Endothelial cell of umbilical vein (primary cell): ENCODE measurements around the gene SLC12A8. TPM values are rescaled to one million over a fixed set of nuclear protein-coding genes. Genes with fewer than 3 reads are reported as not detected.

Source experiments
- BruUV-seq: library from RNA; stranded (reverse); fragments of 400-500 nt; replicated peaks from 2 replicates; lab custom pipeline; 2021; lab: Mats Ljungman, UMichigan
- CTCF ChIA-PET: fragments of 300-600, 350-600 bp; sonication (Branson Sonifier 250); formaldehyde crosslinking; loops from one replicate; lab custom pipeline; 2021; ENCODE audit warnings: antibody characterized with exemption, inconsistent platforms; lab: Charles Lee
- POLR2A ChIA-PET: fragments of 300-600, 350-600 bp; sonication (Branson Sonifier 250); formaldehyde crosslinking; loops from one replicate; lab custom pipeline; 2021; ENCODE audit warnings: antibody characterized with exemption, inconsistent platforms; lab: Charles Lee
- DNase-seq: peaks from one replicate; pipeline ENCODE4 v3.0.0-alpha.2; 2011; ENCODE audit warnings: low read depth, low spot score
- FAIRE-seq: peaks from 2 replicates; lab custom pipeline; 2011; peaks lifted over from hg19 to GRCh38; lab: Jason Lieb, UNC
- H2AFZ ChIP-seq: 2 replicates; pipeline ENCODE4 v1.6.0; 2012; ENCODE audit warnings: low read depth, low read length, control low read depth, inconsistent platforms
- H3K27ac ChIP-seq: 2 replicates; pipeline ENCODE4 v1.5.1; 2011; ENCODE audit warnings: low read depth, mild to moderate bottlenecking, control low read depth, low read length, moderate library complexity; ENCODE audit not compliant: insufficient read depth
- H3K27me3 ChIP-seq, 2 experiments: 2 replicates each; pipeline versions ENCODE4 v1.6.0 to v1.6.1; 2011; ENCODE audit warnings: low read length in 2 of 2, mixed read lengths in 1 of 2; ENCODE audit not compliant: control insufficient read depth in 2 of 2, insufficient read depth in 2 of 2
- H3K36me3 ChIP-seq, 2 experiments: 2 replicates in 1 of 2; 3 replicates in 1 of 2; pipeline ENCODE4 v1.5.1; 2011; ENCODE audit warnings: low read length in 2 of 2, mild to moderate bottlenecking in 1 of 2, moderate library complexity in 1 of 2; ENCODE audit not compliant: control insufficient read depth in 2 of 2, insufficient read depth in 2 of 2; ENCODE audit errors: extremely low read depth in 1 of 2
- H3K4me1 ChIP-seq: 3 replicates; pipeline ENCODE4 v1.5.1; 2011; ENCODE audit warnings: mild to moderate bottlenecking, low read length; ENCODE audit not compliant: control insufficient read depth, insufficient read depth; ENCODE audit errors: extremely low read depth
- H3K4me2 ChIP-seq: 2 replicates; pipeline ENCODE4 v1.6.1; 2011; ENCODE audit warnings: low read length, control low read depth, mixed read lengths; ENCODE audit not compliant: insufficient read depth
- H3K4me3 ChIP-seq, 3 experiments: fragments of 200-600 bp in 1 of 3; sonication (generic), shearing (Covaris generic) in 1 of 3; replicated peaks in 1 of 3; 2 replicates each; pipeline ENCODE4 v1.5.1; 2011 to 2016; ENCODE audit warnings: control low read depth in 3 of 3, low read length in 3 of 3, mild to moderate bottlenecking in 2 of 3, inconsistent platforms in 1 of 3, low read depth in 1 of 3, moderate library complexity in 1 of 3; ENCODE audit not compliant: insufficient read depth in 1 of 3
- H3K79me2 ChIP-seq: 2 replicates; pipeline ENCODE4 v1.6.0; 2012; ENCODE audit warnings: low read length, inconsistent platforms; ENCODE audit not compliant: control insufficient read depth, insufficient read depth
- H3K9ac ChIP-seq: replicated peaks from 2 replicates; pipeline ENCODE3; 2011; ENCODE audit warnings: low read length, control low read depth; ENCODE audit not compliant: insufficient read depth; ENCODE audit errors: extremely low read depth
- H3K9me1 ChIP-seq: replicated peaks from 3 replicates; pipeline ENCODE4 v1.6.0; 2011; ENCODE audit warnings: mild to moderate bottlenecking, low read length; ENCODE audit not compliant: control insufficient read depth, insufficient read depth; ENCODE audit errors: extremely low read depth
- H3K9me3 ChIP-seq: replicated peaks from 2 replicates; pipeline ENCODE4 v1.5.1; 2012; ENCODE audit warnings: low read length, inconsistent platforms; ENCODE audit not compliant: control insufficient read depth, insufficient read depth
- H4K20me1 ChIP-seq: replicated peaks from 2 replicates; pipeline ENCODE3; 2011; ENCODE audit warnings: mild to moderate bottlenecking, low read length; ENCODE audit not compliant: control insufficient read depth, insufficient read depth; ENCODE audit errors: extremely low read depth
- CTCF ChIP-seq, 2 donors: IDR thresholded peaks; 1 replicate in 1 of 2; 2 replicates in 1 of 2; pipeline ENCODE4 v1.5.1; 2011; ENCODE audit warnings: low read length in 2 of 2, mild to moderate bottlenecking in 2 of 2, moderate library complexity in 2 of 2, control low read depth in 1 of 2, inconsistent platforms in 1 of 2, low read depth in 1 of 2; ENCODE audit not compliant: insufficient read depth in 1 of 2; ENCODE audit errors: extremely low read depth in 1 of 2
- EZH2 ChIP-seq: IDR thresholded peaks from 2 replicates; pipeline ENCODE4 v1.6.1; 2012; ENCODE audit warnings: borderline replicate concordance, low read depth, mild to moderate bottlenecking, moderate library complexity, low read length, inconsistent platforms; ENCODE audit not compliant: severe bottlenecking
- FOS ChIP-seq: IDR thresholded peaks from 2 replicates; pipeline ENCODE4 v1.6.1; 2011; ENCODE audit warnings: mild to moderate bottlenecking, low read length, moderate library complexity, borderline replicate concordance; ENCODE audit not compliant: insufficient read depth
- JUN ChIP-seq: IDR thresholded peaks from 2 replicates; pipeline ENCODE4 v1.6.1; 2011; ENCODE audit warnings: borderline replicate concordance, low read depth; ENCODE audit not compliant: insufficient read length, insufficient read depth
- MYC ChIP-seq: IDR thresholded peaks from one replicate; pipeline ENCODE4 v1.6.1; 2011; ENCODE audit warnings: mild to moderate bottlenecking, low read depth, low read length
- POLR2A ChIP-seq: IDR thresholded peaks from 2 replicates; pipeline ENCODE4 v1.6.1; 2012; ENCODE audit warnings: low read depth, mild to moderate bottlenecking, control low read depth, low read length
- dilution Hi-C: fragments of 300-500 bp; cut with MboI; formaldehyde crosslinking; loops from one replicate; pipeline ENCODE4 v1.15.0; 2019; ENCODE audit warnings: low sequenced_read_pairs; ENCODE audit not compliant: extremely low pct_ligation_motif_present
- intact Hi-C: fragments of 100-400 bp; cut with micrococcal nuclease; formaldehyde crosslinking; loops from one replicate; pipeline ENCODE4 v1.10.0; 2022
- polyA plus RNA-seq, 4 experiments: library from polyadenylated mRNA; depleted of rRNA in 3 of 4; stranded (reverse) in 3 of 4; unstranded in 1 of 4; fragments of >200 nt; gene quantifications; 2 replicates each; pipeline versions ENCODE4 v1.2.1 to v1.2.3, GENCODE V29; 2011 to 2012; ENCODE audit warnings: missing spikeins in 1 of 4
- total RNA-seq: library from RNA; stranded (reverse); gene quantifications from 2 replicates; pipeline ENCODE4 v1.2.3, GENCODE V29; 2021

SLC12A8 gene
- total and polyA plus RNA-seq, 2 donors (not counting 3 experiments of a cell fraction or from before 2014, with no cell fraction given), result 0.86 to 0.90 TPM

- Histone ChIP-seq H3K27ac (no peak overlapping the region), H3K27me3 (peaks cover 3 to 12% of the 10 kb centered on the region in 2 experiments), H3K9me3 (no peaks in the 10 kb centered on the region), H3K79me2 (no peaks in the 10 kb centered on the region), H3K4me1 (no peaks in the 10 kb centered on the region), H3K4me3 (no peak overlapping the region), H3K36me3 (no peaks in the 10 kb centered on the region), H3K9ac (no peak overlapping the region), H3K9me1 (no peaks in the 10 kb centered on the region), H3K4me2 (no peak overlapping the region), H4K20me1 (no peaks in the 10 kb centered on the region), H2AFZ (no peak overlapping the region)
- ChIA-PET CTCF (interaction anchor here (0.8 to 1.3 kb wide), 6 partner anchors 8 to 263 kb away, joined by 3 to 4 read pairs (median 3); no protein-coding TSS in a partner anchor), POLR2A (no interaction called here)
- DNase-seq (no peak), FAIRE-seq (no peak)
- intact Hi-C loops (no loop called here), dilution Hi-C loops (no loop called here)
- no TSS peak for BruUV-seq
- TF ChIP-seq JUN, result no peak
- no peak for TF ChIP-seq FOS
Observed at GRCh38 chr3:125191730-125192129, 20.8 kb downstream of the SLC12A8 start.

- Histone ChIP-seq H3K27me3 (peaks cover 3 to 12% of the 10 kb centered on the region in 2 experiments), H3K4me2 (no peak overlapping the region), H3K4me1 (no peaks in the 10 kb centered on the region), H3K9ac (no peak overlapping the region), H3K9me3 (no peaks in the 10 kb centered on the region), H3K4me3 (no peak overlapping the region), H4K20me1 (no peaks in the 10 kb centered on the region), H3K36me3 (no peaks in the 10 kb centered on the region), H2AFZ (no peak overlapping the region), H3K79me2 (no peaks in the 10 kb centered on the region), H3K9me1 (no peaks in the 10 kb centered on the region), H3K27ac (no peak overlapping the region)
- FAIRE-seq, result no peak
- TF ChIP-seq CTCF (IDR thresholded peaks at IDR 0.05; ENCODE audit: extremely low read depth in 1 of 2, insufficient read depth in 1 of 2, low read depth in 1 of 2, low read length in 2 of 2), result no peak
- no peak for TF ChIP-seq EZH2
- no peak for TF ChIP-seq POLR2A
- no peak for TF ChIP-seq MYC
- BruUV-seq, result no TSS peak
- DNase-seq, result no peak
- ChIA-PET CTCF (interaction anchor here (0.8 to 1.3 kb wide), 4 partner anchors 14 to 262 kb away, joined by 3 to 4 read pairs (median 3); no protein-coding TSS in a partner anchor), POLR2A (no interaction called here)
- dilution Hi-C loops (no loop called here), intact Hi-C loops (no loop called here)
Observed at GRCh38 chr3:125191256-125191655, 21.3 kb downstream of the SLC12A8 start.
